HCT116 (cell line): Measurements from ENCODE around the gene NAA40. TPM values are rescaled to one million over a fixed set of nuclear protein-coding genes. Genes with fewer than 3 reads are reported as not detected.

ENCODE experiments used
- ATAC-seq: fragments of 200-7000 bp; cut with Tn5 transposase; 2 replicates; pipeline ENCODE4 v1.9.1; 2020; ENCODE audit warnings: mild to moderate bottlenecking, moderate library complexity
- BruUV-seq: library from RNA; stranded (reverse); fragments of 400-500 nt; replicated peaks from 2 replicates; lab custom pipeline; 2021; lab: Mats Ljungman, UMichigan
- CTCF ChIA-PET: fragments of 300-600 bp; sonication (Branson Sonifier 250); formaldehyde crosslinking; loops from one replicate; lab custom pipeline; 2021; ENCODE audit warnings: antibody characterized with exemption; lab: Charles Lee
- POLR2A ChIA-PET: fragments of 300-600, 350-600 bp; sonication (Branson Sonifier 250); formaldehyde crosslinking; loops from one replicate; lab custom pipeline; 2021; ENCODE audit warnings: antibody characterized with exemption; lab: Charles Lee
- RAD21 ChIA-PET, 2 experiments: fragments of 300-600 bp; sonication (Branson Sonifier 250); formaldehyde crosslinking; loops; one replicate each; lab custom pipeline; 2023; ENCODE audit warnings: low total read pairs in 2 of 2; ENCODE audit not compliant: uncharacterized antibody in 2 of 2, unreplicated experiment in 2 of 2, low non-redundant PET in 1 of 2; lab: Charles Lee
- DNase-seq: peaks from one replicate; pipeline ENCODE4 v3.0.0-alpha.2; 2010; ENCODE audit warnings: low read depth, low spot score
- H2AFZ ChIP-seq: fragments of 200-600 bp; shearing (Covaris generic), sonication (generic); 2 replicates; pipeline ENCODE4 v1.6.1; 2017; ENCODE audit warnings: low read depth, mixed run types, mixed read lengths, antibody characterized with exemption, low read length; ENCODE audit not compliant: poor library complexity, severe bottlenecking
- H3K27ac ChIP-seq: 2 replicates; pipeline ENCODE4 v1.5.1; 2012; ENCODE audit warnings: low read depth, low read length
- H3K27me3 ChIP-seq: fragments of 200-600 bp; sonication (generic); 2 replicates; pipeline ENCODE4 v1.6.1; 2016; ENCODE audit warnings: mixed run types, low read length, mixed read lengths; ENCODE audit not compliant: insufficient read depth
- H3K36me3 ChIP-seq, 2 experiments: fragments of 200-500 bp in 1 of 2; fragments of 200-600 bp in 1 of 2; sonication (Bioruptor generic) in 1 of 2; sonication (generic) in 1 of 2; 2 replicates each; pipeline versions ENCODE4 v1.5.1 to v1.6.1; 2014 to 2016; ENCODE audit warnings: low read length in 2 of 2, inconsistent platforms in 1 of 2, mixed read lengths in 1 of 2, mixed run types in 1 of 2; ENCODE audit not compliant: insufficient read depth in 2 of 2, control insufficient read depth in 1 of 2
- H3K4me1 ChIP-seq, 2 experiments: fragments of 200-600 bp in 1 of 2; sonication (generic) in 1 of 2; 2 replicates each; pipeline versions ENCODE4 v1.5.1 to v1.6.1; 2012 to 2017; ENCODE audit warnings: low read length in 2 of 2, inconsistent platforms in 1 of 2, mild to moderate bottlenecking in 1 of 2, mixed read lengths in 1 of 2, mixed run types in 1 of 2, moderate library complexity in 1 of 2; ENCODE audit not compliant: insufficient read depth in 2 of 2, control insufficient read depth in 1 of 2
- H3K4me2 ChIP-seq: fragments of 200-600 bp; sonication (generic); 2 replicates; pipeline ENCODE4 v1.6.1; 2017; ENCODE audit warnings: mixed run types, low read length, mixed read lengths
- H3K4me3 ChIP-seq, 2 experiments: fragments of 200-600 bp in 1 of 2; sonication (generic) in 1 of 2; replicated peaks in 1 of 2; 2 replicates each; pipeline ENCODE4 v1.5.1; 2011 to 2016; ENCODE audit warnings: low read length in 2 of 2, control low read depth in 1 of 2, low read depth in 1 of 2, mild to moderate bottlenecking in 1 of 2, mixed read lengths in 1 of 2, mixed run types in 1 of 2
- H3K79me2 ChIP-seq: fragments of 200-600 bp; sonication (generic); 2 replicates; pipeline ENCODE4 v1.6.1; 2017; ENCODE audit warnings: mild to moderate bottlenecking, mixed run types, low read length, moderate library complexity, mixed read lengths; ENCODE audit not compliant: insufficient read depth
- H3K9ac ChIP-seq: fragments of 200-600 bp; sonication (generic); 2 replicates; pipeline ENCODE4 v1.6.1; 2016; ENCODE audit warnings: low read length, mixed read lengths
- H3K9me2 ChIP-seq: fragments of 200-600 bp; sonication (generic), shearing (Covaris generic); 2 replicates; pipeline ENCODE4 v1.6.1; 2017; ENCODE audit warnings: mixed run types, mild to moderate bottlenecking, moderate library complexity; ENCODE audit not compliant: insufficient read depth
- H3K9me3 ChIP-seq, 2 experiments: fragments of 200-500 bp in 1 of 2; fragments of 200-600 bp in 1 of 2; sonication (Bioruptor generic) in 1 of 2; sonication (generic) in 1 of 2; 2 replicates each; pipeline ENCODE4 v1.6.1; 2014 to 2017; ENCODE audit warnings: low read length in 2 of 2, mixed read lengths in 2 of 2, inconsistent platforms in 1 of 2, low read depth in 1 of 2, mild to moderate bottlenecking in 1 of 2, mixed run types in 1 of 2, moderate library complexity in 1 of 2; ENCODE audit not compliant: control insufficient read depth in 1 of 2, insufficient read depth in 1 of 2
- H4K20me1 ChIP-seq: fragments of 200-600 bp; sonication (generic), shearing (Covaris generic); 2 replicates; pipeline ENCODE4 v1.6.1; 2017; ENCODE audit warnings: mixed run types, mild to moderate bottlenecking, moderate library complexity; ENCODE audit not compliant: insufficient read depth
- CBX3 ChIP-seq: IDR thresholded peaks from 2 replicates; pipeline ENCODE4 v1.6.1; 2012; ENCODE audit warnings: low read depth
- EGR1 ChIP-seq: IDR thresholded peaks from 2 replicates; pipeline ENCODE4 v1.6.1; 2012; ENCODE audit warnings: low read depth
- ELF1 ChIP-seq: IDR thresholded peaks from 2 replicates; pipeline ENCODE4 v1.6.1; 2012; ENCODE audit warnings: low read depth, borderline replicate concordance
- EZH2phosphoT487 ChIP-seq: fragments of 200-600 bp; IDR thresholded peaks from 2 replicates; pipeline ENCODE4 v1.6.1; 2018; ENCODE audit warnings: antibody characterized with exemption, borderline replicate concordance
- SIN3A ChIP-seq: IDR thresholded peaks from 2 replicates; pipeline ENCODE4 v1.6.1; 2012; ENCODE audit warnings: low read depth
- SP1 ChIP-seq: IDR thresholded peaks from 2 replicates; pipeline ENCODE4 v1.6.1; 2012; ENCODE audit warnings: low read depth
- SRF ChIP-seq: IDR thresholded peaks from 2 replicates; pipeline ENCODE4 v1.6.1; 2012; ENCODE audit warnings: low read depth
- TCF7L2 ChIP-seq: IDR thresholded peaks from 2 replicates; pipeline ENCODE4 v1.7.0; 2011; ENCODE audit warnings: borderline replicate concordance, inconsistent platforms; ENCODE audit not compliant: insufficient read depth, insufficient read length; ENCODE audit errors: extremely low read depth
- intact Hi-C: fragments of 100-400 bp; cut with micrococcal nuclease; formaldehyde crosslinking; loops from 2 replicates; pipeline ENCODE4 v1.10.0; 2022
- total RNA-seq: library from RNA; stranded (reverse); gene quantifications from one replicate; pipeline ENCODE4 v1.2.1, GENCODE V29; 2021; ENCODE audit not compliant: unreplicated experiment
- TF ChIP-seq, protein P1 (sequence below): IDR thresholded peaks from 2 replicates; pipeline ENCODE4 v1.6.1; 2011; ENCODE audit warnings: mild to moderate bottlenecking, low read length, moderate library complexity; ENCODE audit not compliant: insufficient replicate concordance; ENCODE audit errors: extremely low read depth

Gene NAA40
- total RNA-seq, 1 experiment from 2014 or later, result 25.3 TPM

- H3K79me2 ChIP-seq, result no peaks in the 10 kb centered on the region
- H4K20me1 ChIP-seq, result no peaks in the 10 kb centered on the region
- H3K36me3 ChIP-seq, result peaks cover 8 to 20% of the 10 kb centered on the region in 2 experiments; a peak in 3 of 4 replicates
- no TSS peak for BruUV-seq
- no peaks in the 10 kb centered on the region for H3K4me1 ChIP-seq
- CTCF ChIA-PET, result interaction anchor here (0.6 to 1.5 kb wide), 9 partner anchors 11 to 67 kb away, joined by 3 to 4 read pairs (median 3); partner anchors contain the start of gene MARK2
- no peak overlapping the region for H3K4me2 ChIP-seq
- ATAC-seq (no peak), DNase-seq (no peak)
- no peak for TF ChIP-seq SRF
- TF ChIP-seq, protein P1, sequence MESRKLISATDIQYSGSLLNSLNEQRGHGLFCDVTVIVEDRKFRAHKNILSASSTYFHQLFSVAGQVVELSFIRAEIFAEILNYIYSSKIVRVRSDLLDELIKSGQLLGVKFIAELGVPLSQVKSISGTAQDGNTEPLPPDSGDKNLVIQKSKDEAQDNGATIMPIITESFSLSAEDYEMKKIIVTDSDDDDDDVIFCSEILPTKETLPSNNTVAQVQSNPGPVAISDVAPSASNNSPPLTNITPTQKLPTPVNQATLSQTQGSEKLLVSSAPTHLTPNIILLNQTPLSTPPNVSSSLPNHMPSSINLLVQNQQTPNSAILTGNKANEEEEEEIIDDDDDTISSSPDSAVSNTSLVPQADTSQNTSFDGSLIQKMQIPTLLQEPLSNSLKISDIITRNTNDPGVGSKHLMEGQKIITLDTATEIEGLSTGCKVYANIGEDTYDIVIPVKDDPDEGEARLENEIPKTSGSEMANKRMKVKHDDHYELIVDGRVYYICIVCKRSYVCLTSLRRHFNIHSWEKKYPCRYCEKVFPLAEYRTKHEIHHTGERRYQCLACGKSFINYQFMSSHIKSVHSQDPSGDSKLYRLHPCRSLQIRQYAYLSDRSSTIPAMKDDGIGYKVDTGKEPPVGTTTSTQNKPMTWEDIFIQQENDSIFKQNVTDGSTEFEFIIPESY, result no peak
- TF ChIP-seq SP1, result no peak
- TF ChIP-seq EZH2phosphoT487, result no peak
- no peak for TF ChIP-seq CBX3
- TF ChIP-seq ELF1, result no peak
- TF ChIP-seq SIN3A, result no peak
- no peak for TF ChIP-seq EGR1
- no peak for TF ChIP-seq TCF7L2
- H3K9me2 ChIP-seq, result no peaks in the 10 kb centered on the region
- H3K9ac ChIP-seq, result no peak overlapping the region
- H2AFZ ChIP-seq, result no peak overlapping the region
- no peaks in the 10 kb centered on the region for H3K9me3 ChIP-seq
- H3K27me3 ChIP-seq, result no peaks in the 10 kb centered on the region
- POLR2A ChIA-PET, result no interaction called here
- no peak overlapping the region for H3K4me3 ChIP-seq
- RAD21 ChIA-PET, result interaction anchor here in 1 of 2 experiments (0.6 kb wide), 1 partner anchor 39 kb away, joined by 3 read pairs; no protein-coding TSS in a partner anchor
- no peak overlapping the region for H3K27ac ChIP-seq
- intact Hi-C loops, result no loop called here
Observed at GRCh38 chr11:63906087-63906486, 32.7 kb upstream of the NAA40 start.
